Lung (tissue), 16 donors: ENCODE results near the gene SCRN2. TPM values are rescaled to one million over a fixed set of nuclear protein-coding genes. Genes with fewer than 3 reads are reported as not detected.

Experiments used
- ATAC-seq: fragments of 200-7000 bp; cut with Tn5 transposase; one replicate; pipeline ENCODE4 v1.9.1; 2020; ENCODE audit warnings: moderate number of reproducible peaks; ENCODE audit not compliant: insufficient read depth, low FRiP score
- DNase-seq, 3 donors: peaks; one replicate each; pipeline ENCODE4 v3.0.0-alpha.2; 2013 to 2017
- H3K27ac ChIP-seq, 2 donors: one replicate each; pipeline ENCODE4 v1.5.1; 2013; ENCODE audit warnings: mild to moderate bottlenecking in 2 of 2, moderate library complexity in 2 of 2, control low read depth in 1 of 2, inconsistent platforms in 1 of 2, low read depth in 1 of 2, low read length in 1 of 2
- H3K27me3 ChIP-seq, 3 donors: one replicate each; pipeline ENCODE4 v1.5.1; 2013; ENCODE audit warnings: low read length in 2 of 3; ENCODE audit not compliant: control insufficient read depth in 3 of 3, insufficient read depth in 3 of 3
- H3K36me3 ChIP-seq, 4 donors: one replicate each; pipeline ENCODE4 v1.5.1; 2013; ENCODE audit warnings: low read length in 4 of 4, mild to moderate bottlenecking in 1 of 4, moderate library complexity in 1 of 4; ENCODE audit not compliant: control insufficient read depth in 4 of 4, insufficient read depth in 4 of 4
- H3K4me1 ChIP-seq, 5 donors: one replicate each; pipeline ENCODE4 v1.5.1; 2013; ENCODE audit warnings: low read length in 5 of 5, mild to moderate bottlenecking in 2 of 5, moderate library complexity in 1 of 5; ENCODE audit not compliant: control insufficient read depth in 5 of 5, insufficient read depth in 5 of 5
- H3K4me3 ChIP-seq: one replicate; pipeline ENCODE4 v1.5.1; 2013; ENCODE audit warnings: mild to moderate bottlenecking, control low read depth, moderate library complexity
- H3K9ac ChIP-seq, 2 donors: one replicate each; pipeline ENCODE4 v1.5.1; 2013; ENCODE audit warnings: low read length in 2 of 2, control low read depth in 1 of 2; ENCODE audit not compliant: insufficient read depth in 1 of 2
- H3K9me3 ChIP-seq, 4 donors: one replicate each; pipeline ENCODE4 v1.5.1; 2013; ENCODE audit warnings: low read length in 3 of 4, mild to moderate bottlenecking in 1 of 4, moderate library complexity in 1 of 4; ENCODE audit not compliant: control insufficient read depth in 4 of 4, insufficient read depth in 3 of 4
- WGBS, 2 donors: extraction: QIAGEN DNeasy Blood & Tissue Kit; methylation state at CpG; one replicate each; pipeline ENCODE4 v1.1.7; 2013; 5-methylcytosine and 5-hydroxymethylcytosine counted together
- long read RNA-seq, 5 donors: transcript quantifications; one replicate each; lab custom pipeline, GENCODE V29; 2026
- polyA plus RNA-seq, 2 donors: library from polyadenylated mRNA; stranded (reverse); fragments of 200-250 nt; gene quantifications; one replicate each; pipeline ENCODE4 v1.2.1, GENCODE V29; 2013
- total RNA-seq, 2 donors: library from RNA; depleted of rRNA in 1 of 2; stranded (reverse); fragments of >200 nt in 1 of 2; gene quantifications; one replicate each; pipeline ENCODE4 v1.2.1, GENCODE V29; 2014 to 2021
- TF ChIP-seq, protein P1 (sequence below): IDR thresholded peaks from 2 replicates; pipeline ENCODE4 v1.5.1; 2012; ENCODE audit warnings: mild to moderate bottlenecking; ENCODE audit errors: control extremely low read depth, extremely low read depth
- donor health status: control.
- donor health status: control.
- donor health status: Bipolar disorder and iron deficiency.
- donor health status: healthy.
- donor health status: DM: yes; HTN: yes; CAD: no.

Gene SCRN2
- 10 to 100 TPM; 26.7 to 37.8 TPM for total RNA-seq
- 10 to 100 TPM; 22.8 to 61.7 TPM for polyA plus RNA-seq
- long read RNA-seq, donor 1, transcript SCRN2-201 (8 exons, 1,548 nt) = major isoform, 7 of 11 reads
- long read RNA-seq, donor 1, partial matches to known transcripts = 0 of 11 reads
- long read RNA-seq, donor 1, other reads (novel, unspliced or antisense) = 0 of 11 reads
- long read RNA-seq, donor 2, partial matches to known transcripts = 0 of 5 reads
- long read RNA-seq, donor 2, other reads (novel, unspliced or antisense) = 0 of 5 reads
- long read RNA-seq, donor 3, partial matches to known transcripts = 0 of 8 reads
- long read RNA-seq, donor 3, other reads (novel, unspliced or antisense) = 0 of 8 reads
- long read RNA-seq, donor 4, partial matches to known transcripts = 0 of 6 reads
- long read RNA-seq, donor 4, other reads (novel, unspliced or antisense) = 0 of 6 reads
- long read RNA-seq, donor 5, partial matches to known transcripts = 0 of 9 reads
- long read RNA-seq, donor 5, other reads (novel, unspliced or antisense) = 0 of 9 reads

DNA sequence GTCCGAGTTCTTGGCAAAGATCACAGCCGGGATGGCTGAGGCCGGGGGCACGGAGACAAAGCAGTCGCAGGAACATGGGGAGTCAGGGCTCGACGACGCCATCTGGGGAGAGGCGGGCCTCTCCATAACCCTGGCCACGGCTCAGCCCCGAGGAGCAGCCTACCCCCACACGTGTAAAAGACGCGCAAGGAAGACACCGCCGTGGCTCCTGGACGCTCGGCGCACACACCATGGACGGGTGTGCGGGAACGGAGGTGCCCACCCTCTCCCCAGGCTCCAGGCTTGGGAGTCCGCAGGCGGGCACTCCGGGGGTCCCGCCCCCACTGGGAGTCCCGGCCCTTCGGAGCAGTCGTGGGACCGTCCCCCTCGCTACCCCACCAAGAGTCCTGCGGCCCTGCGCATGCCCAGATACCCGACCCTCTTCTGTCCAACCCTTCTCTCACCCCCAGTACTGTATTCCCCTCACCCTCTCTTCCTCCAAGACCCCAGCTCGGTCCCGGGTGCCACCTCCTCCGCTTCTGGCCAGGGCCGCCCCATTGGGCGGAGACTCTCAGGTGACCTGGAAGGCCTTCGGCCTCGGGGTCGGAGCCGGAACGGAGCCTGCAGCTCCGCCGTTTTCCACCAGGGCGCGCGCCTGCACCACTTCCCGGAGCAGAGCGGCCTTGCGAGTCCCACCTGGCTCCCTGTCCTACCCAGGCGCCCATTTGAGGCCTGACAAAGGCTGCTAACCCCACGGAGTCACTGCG, at the start of gene SCRN2:
TSS of gene SCRN2 (minus strand) at position 532 of the 746 bp plus-strand sequence. CDS start at position 102, 430 bp downstream.
- no peaks in the 10 kb centered on the region for H3K9me3 ChIP-seq
- peak; percentile 93 to 95 (median 94) for DNase-seq
- peak within 1 kb of the TSS; percentile 31 to 66 for H3K9ac ChIP-seq
- H3K4me1 ChIP-seq = peaks cover 0 to 56% (median 20%) of the 10 kb centered on the region in 5 donors
- no peaks in the 10 kb centered on the region for H3K27me3 ChIP-seq
- ATAC-seq = peak; percentile 91
- 0% methylated on average over 53 to 55 of the region's 55 CpGs for WGBS, 2 donors
- TF ChIP-seq, protein P1, sequence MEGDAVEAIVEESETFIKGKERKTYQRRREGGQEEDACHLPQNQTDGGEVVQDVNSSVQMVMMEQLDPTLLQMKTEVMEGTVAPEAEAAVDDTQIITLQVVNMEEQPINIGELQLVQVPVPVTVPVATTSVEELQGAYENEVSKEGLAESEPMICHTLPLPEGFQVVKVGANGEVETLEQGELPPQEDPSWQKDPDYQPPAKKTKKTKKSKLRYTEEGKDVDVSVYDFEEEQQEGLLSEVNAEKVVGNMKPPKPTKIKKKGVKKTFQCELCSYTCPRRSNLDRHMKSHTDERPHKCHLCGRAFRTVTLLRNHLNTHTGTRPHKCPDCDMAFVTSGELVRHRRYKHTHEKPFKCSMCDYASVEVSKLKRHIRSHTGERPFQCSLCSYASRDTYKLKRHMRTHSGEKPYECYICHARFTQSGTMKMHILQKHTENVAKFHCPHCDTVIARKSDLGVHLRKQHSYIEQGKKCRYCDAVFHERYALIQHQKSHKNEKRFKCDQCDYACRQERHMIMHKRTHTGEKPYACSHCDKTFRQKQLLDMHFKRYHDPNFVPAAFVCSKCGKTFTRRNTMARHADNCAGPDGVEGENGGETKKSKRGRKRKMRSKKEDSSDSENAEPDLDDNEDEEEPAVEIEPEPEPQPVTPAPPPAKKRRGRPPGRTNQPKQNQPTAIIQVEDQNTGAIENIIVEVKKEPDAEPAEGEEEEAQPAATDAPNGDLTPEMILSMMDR = peak; percentile 96
- H3K4me3 ChIP-seq = peak within 1 kb of the TSS; percentile 55
- peak within 1 kb of the TSS; percentile 29 to 61 for H3K27ac ChIP-seq
- peaks cover 0 to 21% (median 6%) of the 10 kb centered on the region in 4 donors for H3K36me3 ChIP-seq

DNA sequence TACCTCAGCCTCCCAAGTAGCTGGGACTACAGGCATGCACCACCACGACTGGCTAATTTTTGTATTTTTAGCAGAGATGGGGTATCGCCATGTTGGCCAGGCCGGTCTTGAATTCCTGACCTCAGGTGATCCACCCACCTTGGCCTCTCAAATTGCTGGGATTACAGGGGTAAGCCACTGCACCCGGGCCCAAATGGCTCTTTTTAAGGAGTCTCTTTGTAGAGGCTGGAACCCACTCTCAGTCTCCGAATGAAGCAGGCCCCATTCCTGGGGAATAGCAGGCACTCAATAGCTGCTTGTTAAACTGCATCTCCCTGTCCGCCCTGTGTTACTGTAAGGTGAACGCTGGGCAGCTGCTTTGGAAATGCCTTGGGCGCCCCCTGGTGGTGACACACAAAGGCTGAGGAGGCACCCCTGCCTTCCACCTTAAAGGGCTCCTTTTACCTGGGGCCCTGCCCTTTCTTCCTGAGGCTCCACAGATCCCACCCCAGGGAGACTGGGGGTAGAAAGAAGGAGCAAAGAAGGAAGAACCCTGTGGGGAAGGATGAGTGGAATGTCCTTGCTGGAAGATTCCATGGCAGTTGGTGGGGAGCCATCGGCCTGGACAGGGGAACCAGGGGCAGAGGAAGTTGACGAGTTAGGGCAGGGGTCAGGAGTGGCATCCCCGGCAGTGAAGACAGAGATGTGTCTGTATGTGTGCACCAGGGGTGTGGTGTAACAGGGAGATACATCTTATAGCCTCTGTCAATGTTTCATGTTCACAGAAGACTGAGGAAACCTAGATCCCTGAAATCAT, 48.9 kb upstream of the SCRN2 start:
- Histone ChIP-seq H3K9me3 (no peaks in the 10 kb centered on the region), H3K27ac (no peak overlapping the region), H3K27me3 (no peaks in the 10 kb centered on the region), H3K4me3 (no peak overlapping the region), H3K9ac (no peak overlapping the region), H3K36me3 (no peaks in the 10 kb centered on the region), H3K4me1 (peaks cover 0 to 17% (median 6%) of the 10 kb centered on the region in 5 donors)
- ATAC-seq (peak; percentile 71), DNase-seq (peak; percentile 84 to 88 (median 87))
- TF ChIP-seq, protein P1 = peak; percentile 95
- 40 to 43% methylated on average over 11 of the region's 11 CpGs for WGBS, 2 donors

DNA sequence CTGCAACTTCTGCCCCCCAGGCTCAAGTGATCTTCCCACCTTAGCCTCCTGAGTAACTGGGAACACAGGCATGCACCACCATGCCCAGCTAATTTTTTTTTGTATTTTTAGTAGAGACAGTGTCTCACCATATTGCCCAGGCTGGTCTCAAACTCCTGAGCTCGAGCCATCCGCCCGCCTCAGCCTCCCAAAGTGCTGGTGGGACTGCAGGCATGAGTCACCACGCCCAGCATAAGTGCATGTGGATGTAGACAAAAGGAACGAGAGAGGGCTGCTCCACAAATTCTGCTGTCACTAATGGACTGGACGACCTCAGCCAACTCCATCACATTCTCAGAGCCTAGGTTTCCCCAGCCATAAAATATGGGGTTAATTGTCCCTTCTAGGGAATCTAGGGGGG, 47.2 kb upstream of the SCRN2 start:
- Histone ChIP-seq H3K4me1 (peaks cover 0 to 26% (median 3%) of the 10 kb centered on the region in 5 donors), H3K9ac (no peak overlapping the region), H3K36me3 (no peaks in the 10 kb centered on the region), H3K27me3 (no peaks in the 10 kb centered on the region), H3K4me3 (no peak overlapping the region), H3K27ac (no peak overlapping the region), H3K9me3 (no peaks in the 10 kb centered on the region)
- DNase-seq (no peak), ATAC-seq (no peak)
- TF ChIP-seq, protein P1 = no peak
- 79 to 84% methylated on average over 6 of the region's 6 CpGs for WGBS, 2 donors
